Panc1 (cell line): ENCODE measurements around the gene PHF14. TPM values are rescaled to one million over a fixed set of nuclear protein-coding genes. Genes with fewer than 3 reads are reported as not detected.
A peak's percentile ranks its signal among the peaks of the same experiment; 100 is the strongest.

Experiments
- ATAC-seq: fragments of 200-7000 bp; cut with Tn5 transposase; 2 replicates; pipeline ENCODE4 v1.9.1; 2020; ENCODE audit warnings: mild to moderate bottlenecking, moderate library complexity
- BruUV-seq: library from RNA; stranded (reverse); fragments of 400-500 nt; replicated peaks from 2 replicates; lab custom pipeline; 2021; lab: Mats Ljungman, UMichigan
- CTCF ChIA-PET: fragments of 300-600 bp; sonication (Branson Sonifier 250); formaldehyde crosslinking; loops from one replicate; lab custom pipeline; 2022; ENCODE audit warnings: antibody characterized with exemption; lab: Charles Lee
- POLR2A ChIA-PET: fragments of 300-600 bp; sonication (Branson Sonifier 250); formaldehyde crosslinking; loops from one replicate; lab custom pipeline; 2022; ENCODE audit warnings: antibody characterized with exemption; lab: Charles Lee
- DNase-seq: peaks from one replicate; pipeline ENCODE4 v3.0.0-alpha.2; 2010; ENCODE audit warnings: low read depth, low spot score
- H3K27ac ChIP-seq: 2 replicates; pipeline ENCODE4 v1.5.1; 2011; ENCODE audit warnings: mild to moderate bottlenecking, low read length, inconsistent platforms
- H3K27me3 ChIP-seq: fragments of 200-500 bp; sonication (Bioruptor generic); 2 replicates; pipeline ENCODE4 v1.6.0; 2014; ENCODE audit warnings: low read length, inconsistent platforms; ENCODE audit not compliant: control insufficient read depth, insufficient read depth
- H3K36me3 ChIP-seq: fragments of 200-500 bp; sonication (Bioruptor generic); 2 replicates; pipeline ENCODE4 v1.5.1; 2014; ENCODE audit warnings: inconsistent platforms, mild to moderate bottlenecking, low read length, moderate library complexity; ENCODE audit not compliant: control insufficient read depth, insufficient read depth
- H3K4me1 ChIP-seq: 2 replicates; pipeline ENCODE4 v1.5.1; 2011; ENCODE audit warnings: inconsistent platforms, mild to moderate bottlenecking, low read length, moderate library complexity; ENCODE audit not compliant: control insufficient read depth, insufficient read depth
- H3K4me3 ChIP-seq, 2 experiments: 2 replicates each; pipeline ENCODE4 v1.5.1; 2011 to 2012; ENCODE audit warnings: low read depth in 2 of 2, low read length in 2 of 2, mild to moderate bottlenecking in 2 of 2, inconsistent platforms in 1 of 2, moderate library complexity in 1 of 2
- H3K9me3 ChIP-seq: fragments of 200-500 bp; sonication (Bioruptor generic); 2 replicates; pipeline ENCODE4 v1.5.1; 2014; ENCODE audit warnings: low read depth, mild to moderate bottlenecking, inconsistent platforms, low read length, moderate library complexity; ENCODE audit not compliant: control insufficient read depth, insufficient read depth
- CTCF ChIP-seq: fragments of 450-650 bp; IDR thresholded peaks from 2 replicates; pipeline ENCODE4 v1.5.1; 2017; ENCODE audit warnings: mild to moderate bottlenecking
- POLR2AphosphoS5 ChIP-seq: IDR thresholded peaks from 2 replicates; pipeline ENCODE4 v1.6.1; 2012; ENCODE audit warnings: mild to moderate bottlenecking, low read depth, low read length, moderate library complexity
- REST ChIP-seq, 2 experiments: IDR thresholded peaks; 2 replicates each; pipeline ENCODE4 v1.6.1; 2011 to 2012; ENCODE audit warnings: low read depth in 2 of 2, control low read depth in 1 of 2, low read length in 1 of 2, mild to moderate bottlenecking in 1 of 2, moderate library complexity in 1 of 2; ENCODE audit not compliant: insufficient read depth in 1 of 2
- SIN3A ChIP-seq: IDR thresholded peaks from 2 replicates; pipeline ENCODE4 v1.6.1; 2012; ENCODE audit warnings: low read depth, mild to moderate bottlenecking, low read length, moderate library complexity, borderline replicate concordance; ENCODE audit not compliant: insufficient read depth
- TCF7L2 ChIP-seq: IDR thresholded peaks from 2 replicates; pipeline ENCODE4 v1.6.1; 2011; ENCODE audit warnings: mild to moderate bottlenecking, low read depth, low read length, inconsistent platforms
- in situ Hi-C: cut with HindIII; loops from 2 replicates; pipeline ENCODE4 v1.10.0; 2016; ENCODE audit warnings: low sequenced_read_pairs, low pct_unique_long_range_greater_than_20kb
- intact Hi-C: fragments of 100-400 bp; cut with micrococcal nuclease; formaldehyde crosslinking; loops from one replicate; pipeline ENCODE4 v1.10.0; 2022; ENCODE audit not compliant: unreplicated experiment
- total RNA-seq: library from RNA; stranded (reverse); gene quantifications from one replicate; pipeline ENCODE4 v1.2.1, GENCODE V29; 2021; ENCODE audit not compliant: unreplicated experiment

The PHF14 gene
- total RNA-seq, 1 experiment from 2014 or later, result 85.6 TPM

GRCh38 chr7:10930551-10930950, 43.1 kb upstream of the PHF14 start:
- DNase-seq, result no peak
- intact Hi-C loops, result no loop called here
- in situ Hi-C loops, result no loop called here
- TF ChIP-seq POLR2AphosphoS5 (no peak), SIN3A (no peak), TCF7L2 (no peak)
- Histone ChIP-seq H3K27ac (no peak overlapping the region), H3K9me3 (no peaks in the 10 kb centered on the region), H3K4me3 (no peak overlapping the region), H3K36me3 (peaks cover 28% of the 10 kb centered on the region), H3K4me1 (no peaks in the 10 kb centered on the region), H3K27me3 (no peaks in the 10 kb centered on the region)
- no TSS peak for BruUV-seq
- CTCF ChIA-PET, result no interaction called here
- POLR2A ChIA-PET, result no interaction called here
- peak; percentile 62 for ATAC-seq

- Histone ChIP-seq H3K4me3 (no peak overlapping the region), H3K36me3 (peaks cover 33% of the 10 kb centered on the region), H3K9me3 (no peaks in the 10 kb centered on the region), H3K4me1 (no peaks in the 10 kb centered on the region), H3K27me3 (no peaks in the 10 kb centered on the region), H3K27ac (no peak overlapping the region)
- no peak for DNase-seq
- ChIA-PET POLR2A (no interaction called here), CTCF (no interaction called here)
- in situ Hi-C loops, result no loop called here
- intact Hi-C loops, result no loop called here
- no TSS peak for BruUV-seq
- TF ChIP-seq SIN3A, result no peak
- no peak for ATAC-seq
These were observed 42.5 kb upstream of the PHF14 start for GRCh38 chr7:10931161-10931560.

GRCh38 chr7:10934292-10934691, 39.4 kb upstream of the PHF14 start:
- intact Hi-C loops (no loop called here), in situ Hi-C loops (no loop called here)
- CTCF ChIA-PET, result no interaction called here
- Histone ChIP-seq H3K4me1 (peaks cover 8% of the 10 kb centered on the region; the same call in 1 of the 2 replicates), H3K27me3 (no peaks in the 10 kb centered on the region), H3K4me3 (no peak overlapping the region), H3K9me3 (no peaks in the 10 kb centered on the region), H3K27ac (no peak overlapping the region), H3K36me3 (peaks cover 49% of the 10 kb centered on the region)
- ATAC-seq, result no peak
- no TSS peak for BruUV-seq
- no peak for TF ChIP-seq REST (IDR thresholded peaks at IDR 0.05; ENCODE audit: insufficient read depth in 1 of 2, low read depth in 2 of 2, low read length in 1 of 2)
- TF ChIP-seq SIN3A, result no peak
- no peak for TF ChIP-seq TCF7L2
- TF ChIP-seq POLR2AphosphoS5, result no peak
- no peak for TF ChIP-seq CTCF
- POLR2A ChIA-PET, result no interaction called here
- DNase-seq, result no peak
